Effector CD8-positive, alpha-beta T cell (primary cell): ENCODE data around the gene COL19A1.
"Not testable (repeated sequence)": the region's sequence is repeated elsewhere in the genome, so short reads cannot be mapped to it uniquely, and the experiment has no call there.

ENCODE experiments used
- DNase-seq: peaks from one replicate; lab custom pipeline; 2025; lab: John Stamatoyannopoulos, UW

Gene COL19A1

GRCh38 chr6:69866770-69867638 lies 648 bp downstream of the COL19A1 start:
- DNase-seq, result peak; percentile 22

DNA sequence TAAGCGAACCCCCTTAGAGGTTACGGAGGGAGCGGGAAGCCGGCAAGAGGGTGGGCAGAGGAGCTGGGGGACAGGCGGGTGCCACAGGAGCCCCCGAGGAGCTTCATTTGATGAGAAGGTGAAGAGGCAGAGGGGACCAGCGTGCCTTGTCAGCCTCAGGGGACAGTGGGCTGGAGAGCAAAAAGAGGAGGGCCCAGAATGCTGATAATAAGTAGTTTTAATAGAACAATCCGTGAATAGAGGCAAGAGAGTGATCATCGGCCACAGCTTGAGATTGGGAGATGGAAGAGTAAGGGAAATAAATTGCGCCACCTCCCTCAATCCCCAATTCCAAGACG lies 1.3 kb downstream of the COL19A1 start:
- no peak for DNase-seq

GRCh38 chr6:69868252-69868804 lies 2.0 kb downstream of the COL19A1 start:
- DNase-seq, result no peak

DNA sequence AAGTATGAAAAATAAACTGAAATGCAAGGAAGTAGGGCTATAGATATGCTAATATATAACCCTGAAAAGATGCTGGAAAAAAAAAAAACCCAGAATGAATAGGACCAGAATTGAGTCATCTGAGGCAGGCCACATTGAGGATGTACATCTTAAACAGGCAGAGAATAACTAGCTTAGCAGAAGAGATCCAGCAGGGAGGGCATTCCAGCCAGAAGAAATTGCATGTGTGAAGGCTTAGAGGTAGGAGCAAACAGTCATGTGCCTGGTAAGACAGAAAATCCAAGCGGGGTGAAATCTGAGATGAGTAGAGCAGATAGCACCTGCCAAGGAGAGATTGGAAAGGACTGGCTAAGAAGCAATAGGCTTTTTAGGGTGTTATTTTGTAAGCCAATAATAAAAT lies 2.6 kb downstream of the COL19A1 start:
- DNase-seq, result no peak

DNA sequence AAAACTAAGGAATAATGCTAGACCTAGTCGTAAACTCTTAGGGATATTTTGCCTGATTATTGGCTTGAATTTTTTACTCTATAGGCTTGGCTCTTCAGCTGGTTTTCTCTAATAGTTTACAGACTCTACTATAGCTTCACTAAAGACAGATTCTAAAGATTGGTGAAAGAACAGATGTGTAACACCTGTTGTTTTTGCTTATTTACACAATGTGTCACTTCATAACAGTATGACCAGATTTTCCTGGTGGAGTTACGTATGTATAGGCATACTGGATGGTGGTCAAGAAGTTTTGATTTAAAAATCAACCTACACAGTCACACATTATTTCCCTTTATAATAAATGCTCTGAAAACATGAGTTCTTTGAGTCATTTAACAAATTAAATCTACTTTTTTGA lies 4.8 kb downstream of the COL19A1 start:
- no peak for DNase-seq

GRCh38 chr6:69873291-69873690 lies 6.9 kb downstream of the COL19A1 start:
- DNase-seq, result no peak

- DNase-seq, result no peak
Measured at GRCh38 chr6:69875715-69876114, 9.4 kb downstream of the COL19A1 start.

GRCh38 chr6:69878795-69879194 lies 12.4 kb downstream of the COL19A1 start:
- DNase-seq, result no peak

DNA sequence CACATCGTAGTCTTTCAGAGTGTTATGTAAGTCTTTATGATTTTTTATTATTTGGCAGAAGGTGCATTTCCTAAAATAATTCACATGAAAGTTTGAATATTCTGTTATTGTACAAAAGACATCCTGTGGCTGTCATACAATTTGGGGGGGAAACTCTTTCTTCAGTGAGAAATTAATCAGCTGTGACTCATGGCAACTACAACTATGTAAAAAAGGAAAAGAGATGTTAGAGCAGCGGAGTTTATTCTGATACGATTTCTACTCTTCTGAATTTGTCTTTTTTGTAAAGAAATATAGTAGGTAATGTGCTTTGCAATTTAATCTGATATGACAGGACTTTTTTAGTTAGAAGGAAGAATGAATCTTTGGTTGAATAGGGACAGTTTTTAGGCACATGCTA lies 14.2 kb downstream of the COL19A1 start:
- DNase-seq, result no peak

GRCh38 chr6:69881322-69882151 lies 15.2 kb downstream of the COL19A1 start:
- DNase-seq, result no peak

DNA sequence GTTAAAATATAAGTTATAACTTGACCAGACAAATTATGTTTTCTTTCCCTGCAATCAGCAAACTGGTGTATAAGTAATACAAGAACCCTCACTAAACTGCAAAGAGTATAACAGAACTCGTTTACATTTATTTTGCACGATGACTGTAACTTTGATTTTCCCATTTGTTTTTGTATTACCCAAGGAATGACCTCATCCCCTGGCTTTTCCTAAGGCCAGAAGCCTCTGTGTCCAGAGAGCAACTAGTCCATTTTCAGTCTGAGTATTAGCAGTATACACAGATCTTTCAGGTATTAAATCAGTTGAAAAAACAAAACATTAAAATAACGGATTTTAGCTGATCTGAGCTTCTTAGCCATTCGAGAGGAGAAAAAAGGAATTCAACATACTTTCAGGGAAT lies 17.2 kb downstream of the COL19A1 start:
- DNase-seq, result no peak

GRCh38 chr6:69884231-69884630 lies 17.9 kb downstream of the COL19A1 start:
- no peak for DNase-seq

- no peak for DNase-seq
Measured at GRCh38 chr6:69887026-69887425, 20.7 kb downstream of the COL19A1 start.

GRCh38 chr6:69887714-69888345 lies 21.5 kb downstream of the COL19A1 start:
- DNase-seq, result no peak

GRCh38 chr6:69888482-69889233 lies 22.3 kb downstream of the COL19A1 start:
- no peak for DNase-seq

DNA sequence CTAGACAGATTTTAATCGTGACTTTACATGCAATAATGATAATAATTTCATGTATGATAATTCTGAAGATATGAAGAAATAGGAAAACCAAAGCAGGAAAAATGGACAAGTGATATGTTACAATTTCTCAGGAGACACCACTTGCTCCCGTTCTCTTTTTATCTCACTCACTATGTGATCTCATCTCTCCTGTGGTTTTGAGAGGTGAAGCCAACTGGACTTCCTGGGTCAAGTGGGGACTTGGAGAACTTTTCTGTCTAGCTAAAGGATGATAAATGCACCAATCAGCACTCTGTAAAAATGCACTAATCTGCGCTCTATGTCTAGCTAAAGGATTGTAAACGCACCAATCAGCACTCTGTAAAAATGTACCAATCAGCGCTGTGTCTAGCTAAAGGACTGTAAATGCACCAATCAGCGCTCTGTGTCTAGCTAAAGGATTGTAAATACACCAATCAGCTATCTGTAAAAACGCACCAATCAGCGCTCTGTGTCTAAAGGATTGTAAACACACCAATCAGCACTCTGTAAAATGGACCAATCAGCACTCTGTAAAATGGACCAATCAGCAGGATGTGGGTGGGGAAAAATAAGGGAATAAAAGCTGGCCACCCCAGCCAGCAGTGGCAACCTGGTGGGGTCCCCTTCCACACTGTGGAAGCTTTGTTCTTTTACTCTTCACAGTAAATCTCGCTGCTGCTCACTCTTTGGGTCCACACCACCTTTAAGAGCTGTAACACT lies 23.0 kb downstream of the COL19A1 start:
- not testable (repeated sequence) for DNase-seq

- DNase-seq, result not testable (repeated sequence)
Measured at GRCh38 chr6:69892561-69892960, 26.2 kb downstream of the COL19A1 start.

- not testable (repeated sequence) for DNase-seq
Measured at GRCh38 chr6:69893266-69893665, 26.9 kb downstream of the COL19A1 start.

DNA sequence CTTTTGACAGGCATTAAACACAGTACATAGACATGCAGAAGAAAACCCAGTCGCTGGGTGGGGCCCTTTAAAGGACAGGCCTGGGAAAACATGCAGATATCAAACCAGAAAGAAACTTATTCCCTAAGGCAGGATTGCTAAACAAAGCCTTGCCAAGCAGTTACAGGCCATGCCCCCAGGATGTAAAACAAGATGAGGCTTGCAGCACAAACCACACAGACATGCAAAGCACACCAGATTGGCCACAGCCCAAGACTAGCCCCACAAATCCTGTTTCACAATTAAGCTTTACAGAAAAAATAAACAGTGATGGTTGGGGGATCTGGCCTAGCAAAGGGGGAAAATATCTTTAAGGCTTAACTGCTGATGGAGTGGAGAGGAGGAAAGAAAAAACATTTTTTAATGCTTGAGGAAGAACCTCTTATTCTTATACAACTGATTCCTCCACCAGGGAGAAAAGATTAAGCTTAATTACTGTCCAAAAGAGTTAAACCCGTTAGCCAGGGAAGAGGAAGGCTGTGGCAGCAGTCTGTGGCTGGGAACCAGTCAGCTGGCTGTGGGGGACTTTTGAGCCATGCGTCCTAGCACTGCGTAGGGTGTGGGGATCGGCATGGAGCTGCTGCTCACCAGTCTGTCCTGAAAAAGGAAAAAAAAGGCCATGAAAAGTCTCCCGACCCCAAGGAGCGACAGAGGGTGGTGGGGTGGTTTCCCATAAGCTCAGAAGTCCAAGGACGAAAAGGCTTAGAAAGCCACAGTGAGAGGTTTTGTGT lies 28.4 kb downstream of the COL19A1 start:
- no peak for DNase-seq

- no peak for DNase-seq
Measured at GRCh38 chr6:69895396-69895795, 29.0 kb downstream of the COL19A1 start.
